Pancreas (tissue), 10 donors: Measurements from ENCODE around the gene DIS3L. TPM values are rescaled to one million over a fixed set of nuclear protein-coding genes. Genes with fewer than 3 reads are reported as not detected.
"Not testable (repeated sequence)": the region's sequence is repeated elsewhere in the genome, so short reads cannot be mapped to it uniquely, and the experiment has no call there.

ENCODE experiments used
- ATAC-seq, 4 donors: fragments of 200-7000 bp; cut with Tn5 transposase; one replicate each; pipeline versions ENCODE4 v1.8.0 to v1.9.1; 2020; ENCODE audit warnings: mild to moderate bottlenecking in 4 of 4, moderate library complexity in 4 of 4
- DNase-seq, 6 donors: peaks; one replicate each; pipeline ENCODE4 v3.0.0-alpha.2; 2020
- FAIRE-seq: peaks from 2 replicates; lab custom pipeline; 2012; peaks lifted over from hg19 to GRCh38; lab: Jason Lieb, UNC
- H3K27ac ChIP-seq, 4 donors: fragments of 200-600 bp; sonication (generic); 1 replicate in 3 of 4; 2 replicates in 1 of 4; pipeline versions ENCODE4 v1.5.0 to v1.8.0; 2020
- H3K27me3 ChIP-seq, 4 donors: fragments of 200-600 bp; one replicate each; pipeline ENCODE4 v1.8.0; 2021
- H3K36me3 ChIP-seq, 3 donors: fragments of 200-600 bp; sonication (generic) in 1 of 3; one replicate each; pipeline versions ENCODE4 v1.5.0 to v1.8.0; 2020 to 2021
- H3K4me1 ChIP-seq, 3 donors: fragments of 200-600 bp; one replicate each; pipeline ENCODE4 v1.8.0; 2021
- H3K4me3 ChIP-seq, 4 donors: fragments of 200-600 bp; sonication (generic) in 2 of 4; one replicate each; pipeline versions ENCODE4 v1.5.0 to v1.8.0; 2020 to 2021
- H3K9me3 ChIP-seq, 4 donors: fragments of 200-600 bp; one replicate each; pipeline ENCODE4 v1.8.0; 2021
- WGBS, 2 donors: extraction: QIAGEN DNeasy Blood & Tissue Kit; methylation state at CpG; one replicate each; pipeline ENCODE4 v1.1.7; 2013; 5-methylcytosine and 5-hydroxymethylcytosine counted together
- intact Hi-C, 3 donors: fragments of 100-400 bp; cut with DNase I; formaldehyde crosslinking; loops; one replicate each; pipeline versions ENCODE4 v1.11.1 to v1.14.2; 2022
- polyA plus RNA-seq, 2 donors: library from polyadenylated mRNA; stranded (reverse); fragments of 200-250 nt; gene quantifications; one replicate each; pipeline ENCODE4 v1.2.3, GENCODE V29; 2013
- total RNA-seq, 6 donors: library from RNA; stranded (reverse); fragmentation: NEBNext Ultra II Directional in 4 of 6; extraction: Animal tissue kit (Norgen Biotek cat#: 25700) in 4 of 6; gene quantifications; one replicate each; pipeline versions ENCODE4 v1.2.1 to v1.2.4, GENCODE V29; 2021 to 2023
- TF ChIP-seq, protein P1 (sequence below), 4 donors: fragments of 200-600 bp; sonication (generic) in 3 of 4; IDR thresholded peaks; one replicate each; pipeline versions ENCODE4 v1.5.0 to v1.8.0; 2021; ENCODE audit warnings: antibody characterized with exemption in 4 of 4
- donor health status: healthy with polysubstance abuse.
- donor health status: DM: no; HTN: no; CAD: no; lungs with moderate emphysema.
- donor health status: DM: no; HTN: no; CAD: no.
- donor health status: control.
- donor health status: control.
- donor health status: Bipolar disorder and iron deficiency.
- donor health status: DM: yes; HTN: yes; CAD: no.
- donor health status: DM: no; HTN: no; CAD: no.
- donor health status: DM: no; HTN: no; CAD: no.
- donor health status: DM: yes; HTN: yes; CAD: no.

DIS3L gene
- total and polyA plus RNA-seq, 8 donors: 8.3 to 20.2 (median 17.9) TPM

- no peak for FAIRE-seq
- intact Hi-C loops: no loop called here
Observed at GRCh38 chr15:66254951-66255676, 38.3 kb upstream of the DIS3L start.

GRCh38 chr15:66256692-66257091, 36.7 kb upstream of the DIS3L start:
- H3K36me3 ChIP-seq: no peaks in the 10 kb centered on the region

More at GRCh38 chr15:66254951-66255676, 38.3 kb upstream of the DIS3L start:
- TF ChIP-seq, protein P1, sequence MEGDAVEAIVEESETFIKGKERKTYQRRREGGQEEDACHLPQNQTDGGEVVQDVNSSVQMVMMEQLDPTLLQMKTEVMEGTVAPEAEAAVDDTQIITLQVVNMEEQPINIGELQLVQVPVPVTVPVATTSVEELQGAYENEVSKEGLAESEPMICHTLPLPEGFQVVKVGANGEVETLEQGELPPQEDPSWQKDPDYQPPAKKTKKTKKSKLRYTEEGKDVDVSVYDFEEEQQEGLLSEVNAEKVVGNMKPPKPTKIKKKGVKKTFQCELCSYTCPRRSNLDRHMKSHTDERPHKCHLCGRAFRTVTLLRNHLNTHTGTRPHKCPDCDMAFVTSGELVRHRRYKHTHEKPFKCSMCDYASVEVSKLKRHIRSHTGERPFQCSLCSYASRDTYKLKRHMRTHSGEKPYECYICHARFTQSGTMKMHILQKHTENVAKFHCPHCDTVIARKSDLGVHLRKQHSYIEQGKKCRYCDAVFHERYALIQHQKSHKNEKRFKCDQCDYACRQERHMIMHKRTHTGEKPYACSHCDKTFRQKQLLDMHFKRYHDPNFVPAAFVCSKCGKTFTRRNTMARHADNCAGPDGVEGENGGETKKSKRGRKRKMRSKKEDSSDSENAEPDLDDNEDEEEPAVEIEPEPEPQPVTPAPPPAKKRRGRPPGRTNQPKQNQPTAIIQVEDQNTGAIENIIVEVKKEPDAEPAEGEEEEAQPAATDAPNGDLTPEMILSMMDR (IDR thresholded peaks at IDR 0.05): no peak
- peaks cover 0 to 11% (median 8%) of the 10 kb centered on the region in 3 donors for H3K4me1 ChIP-seq
- H3K36me3 ChIP-seq: no peaks in the 10 kb centered on the region
- H3K27ac ChIP-seq: no peak overlapping the region
- DNase-seq: no peak
- no peak overlapping the region for H3K4me3 ChIP-seq
- no peak for ATAC-seq
- WGBS, 2 donors: 75 to 76% methylated on average over 19 of the region's 19 CpGs
- H3K9me3 ChIP-seq: no peaks in the 10 kb centered on the region
- H3K27me3 ChIP-seq: peaks cover 0 to 13% (median 2%) of the 10 kb centered on the region in 4 donors

GRCh38 chr15:66261056-66261455, 32.3 kb upstream of the DIS3L start:
- Histone ChIP-seq H3K36me3 (no peaks in the 10 kb centered on the region), H3K4me1 (peaks cover 0 to 9% (median 2%) of the 10 kb centered on the region in 3 donors), H3K4me3 (no peak overlapping the region), H3K9me3 (no peaks in the 10 kb centered on the region), H3K27ac (no peak overlapping the region), H3K27me3 (no peaks in the 10 kb centered on the region)
- DNase-seq (peak in 2 of 6 donors; percentile 26 to 61), FAIRE-seq (no peak), ATAC-seq (peak; percentile 71 to 98 (median 94))
- TF ChIP-seq, protein P1 (IDR thresholded peaks at IDR 0.05): no peak
- WGBS, 2 donors: 13 to 15% methylated on average over 3 of the region's 3 CpGs
- intact Hi-C loops: no loop called here

More at GRCh38 chr15:66256692-66257091, 36.7 kb upstream of the DIS3L start:
- no peak for DNase-seq
- Histone ChIP-seq H3K4me3 (no peak overlapping the region), H3K9me3 (no peaks in the 10 kb centered on the region), H3K27ac (no peak overlapping the region), H3K4me1 (peaks cover 8 to 11% (median 11%) of the 10 kb centered on the region in 3 donors), H3K27me3 (peaks cover 0 to 10% (median under 1%) of the 10 kb centered on the region in 4 donors)
- FAIRE-seq: no peak
- TF ChIP-seq, protein P1 (IDR thresholded peaks at IDR 0.05): no peak
- WGBS, 2 donors: 83 to 87% methylated on average over 3 of the region's 3 CpGs
- intact Hi-C loops: no loop called here
- no peak for ATAC-seq

DNA sequence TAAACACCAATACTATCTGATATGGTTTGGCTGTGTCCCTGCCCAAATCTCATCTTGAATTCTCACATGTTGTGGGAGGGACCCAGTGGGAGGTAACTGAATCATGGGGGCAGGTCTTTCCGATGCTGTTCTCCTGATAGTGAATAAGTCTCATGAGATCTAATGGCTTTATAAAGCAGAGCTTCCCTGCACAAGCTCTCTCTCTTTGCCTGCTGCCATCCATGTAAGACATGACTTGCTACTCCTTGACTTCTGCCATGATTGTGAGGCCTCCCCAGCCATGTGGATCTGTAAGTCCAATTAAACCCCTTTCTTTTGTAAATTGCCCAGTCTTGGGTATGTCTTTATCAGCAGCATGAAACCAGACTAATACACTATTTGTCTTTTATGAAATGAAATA, 30.5 kb upstream of the DIS3L start:
- ATAC-seq, H3K27ac ChIP-seq, FAIRE-seq, H3K36me3 ChIP-seq, H3K4me1 ChIP-seq, H3K27me3 ChIP-seq, H3K4me3 ChIP-seq, intact Hi-C loops, H3K9me3 ChIP-seq, DNase-seq: not testable (repeated sequence)
- 92 to 97% methylated on average over 1 of the region's 1 CpG for WGBS, 2 donors

GRCh38 chr15:66264859-66265513, 28.4 kb upstream of the DIS3L start:
- intact Hi-C loops: no loop called here
- H3K9me3 ChIP-seq: no peaks in the 10 kb centered on the region
- peaks cover 0 to 9% (median 2%) of the 10 kb centered on the region in 3 donors for H3K4me1 ChIP-seq
- ATAC-seq: no peak
- no peak overlapping the region for H3K4me3 ChIP-seq
- DNase-seq: no peak
- no peaks in the 10 kb centered on the region for H3K27me3 ChIP-seq
- FAIRE-seq: no peak
- no peak overlapping the region for H3K27ac ChIP-seq
- TF ChIP-seq, protein P1 (IDR thresholded peaks at IDR 0.05): no peak
- 91 to 95% methylated on average over 20 of the region's 20 CpGs for WGBS, 2 donors
- no peaks in the 10 kb centered on the region for H3K36me3 ChIP-seq
